Suprapubic skin (tissue), 4 donors: ENCODE measurements around the gene ANKRD34A. TPM values are rescaled to one million over a fixed set of nuclear protein-coding genes. Genes with fewer than 3 reads are reported as not detected.
A peak's percentile ranks its signal among the peaks of the same experiment; 100 is the strongest.

Experiments
- DNase-seq, 2 donors: peaks; one replicate each; pipeline ENCODE4 v3.0.0-alpha.2; 2019; ENCODE audit warnings: low spot score in 2 of 2
- H3K27ac ChIP-seq: fragments of 200-600 bp; sonication (generic); one replicate; pipeline ENCODE4 v1.5.1; 2019
- H3K27me3 ChIP-seq: fragments of 200-600 bp; sonication (generic); one replicate; pipeline ENCODE4 v1.5.1; 2019
- H3K36me3 ChIP-seq: fragments of 200-600 bp; sonication (generic); one replicate; pipeline ENCODE4 v1.5.1; 2019
- H3K4me1 ChIP-seq: fragments of 200-600 bp; sonication (generic); one replicate; pipeline ENCODE4 v1.5.1; 2019
- H3K4me3 ChIP-seq: fragments of 200-600 bp; sonication (generic); one replicate; pipeline ENCODE4 v1.5.1; 2019; ENCODE audit warnings: mild to moderate bottlenecking
- H3K9me3 ChIP-seq: fragments of 200-600 bp; sonication (generic); one replicate; pipeline ENCODE4 v1.5.1; 2019
- EP300 ChIP-seq: sonication (generic); formaldehyde crosslinking; IDR thresholded peaks from one replicate; pipeline ENCODE4 v1.6.1; 2017; ENCODE audit warnings: antibody characterized with exemption
- POLR2A ChIP-seq, 2 donors: fragments of 450-650 bp; IDR thresholded peaks; one replicate each; pipeline ENCODE4 v1.6.1; 2017; ENCODE audit warnings: antibody characterized with exemption in 2 of 2, mild to moderate bottlenecking in 2 of 2, moderate library complexity in 2 of 2
- POLR2AphosphoS5 ChIP-seq, 3 donors: sonication (generic); formaldehyde crosslinking; IDR thresholded peaks; one replicate each; pipeline ENCODE4 v1.6.1; 2017; ENCODE audit warnings: antibody characterized with exemption in 3 of 3
- WGBS: methylation state at CpG from one replicate; pipeline ENCODE4 v1.1.5; 2018; 5-methylcytosine and 5-hydroxymethylcytosine counted together
- total RNA-seq, 4 donors: library from RNA; depleted of rRNA; stranded (reverse); fragments of >200 nt; gene quantifications; one replicate each; pipeline ENCODE4 v1.1.0, GENCODE V29; 2016
- TF ChIP-seq, protein P1 (sequence below), 2 donors: fragments of 200-600 bp in 1 of 2; fragments of 450-650 bp in 1 of 2; sonication (generic) in 1 of 2; IDR thresholded peaks; one replicate each; pipeline ENCODE4 v1.5.1; 2016 to 2019; ENCODE audit warnings: antibody characterized with exemption in 2 of 2, mild to moderate bottlenecking in 1 of 2, moderate library complexity in 1 of 2

The ANKRD34A gene
- total RNA-seq, 4 donors from 2014 or later: 0.21 to 0.64 (median 0.45) TPM; not detected in 1

DNA sequence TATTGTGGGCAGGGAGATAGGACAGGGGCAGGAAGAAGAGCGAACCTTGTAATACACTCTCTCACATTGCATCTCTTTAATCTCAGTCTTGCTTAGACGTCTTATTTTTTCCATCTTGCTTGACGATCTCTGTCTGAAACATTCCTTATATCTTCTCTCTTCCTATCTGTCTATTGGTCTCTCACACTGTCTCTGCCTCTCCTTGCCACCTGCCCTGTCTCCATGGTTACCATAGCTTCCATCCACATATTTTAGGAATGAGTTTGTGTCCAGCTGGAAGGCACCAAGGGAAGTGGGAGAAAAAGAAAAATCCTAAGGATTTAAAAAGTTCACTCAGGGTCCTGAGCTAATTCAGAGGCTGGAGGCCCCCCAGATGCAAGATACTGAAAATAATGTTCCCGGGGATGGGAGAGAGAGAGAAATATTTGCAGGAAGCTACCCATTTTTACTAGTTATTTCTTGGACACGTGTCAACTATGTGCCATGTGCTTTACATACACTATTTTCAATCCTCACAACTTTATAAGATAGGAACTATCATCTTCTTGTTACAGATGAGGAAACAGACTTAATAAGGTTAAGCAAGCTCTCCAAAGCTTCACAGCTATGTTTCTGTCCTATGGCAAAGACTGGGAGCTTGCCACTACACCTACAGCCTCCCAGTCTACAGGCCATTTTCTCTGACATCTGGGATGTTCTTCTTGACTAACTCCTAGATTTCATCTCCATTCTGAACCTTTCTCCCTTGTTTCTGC, 933 bp downstream of the ANKRD34A start:
- Histone ChIP-seq H3K4me1 (peaks cover 62% of the 10 kb centered on the region), H3K4me3 (peak overlapping the region; percentile 74), H3K27ac (peak overlapping the region; percentile 88), H3K27me3 (no peaks in the 10 kb centered on the region), H3K9me3 (no peaks in the 10 kb centered on the region), H3K36me3 (no peaks in the 10 kb centered on the region)
- DNase-seq: no peak
- 22% methylated on average over 5 of the region's 5 CpGs for WGBS
- TF ChIP-seq POLR2AphosphoS5 (IDR thresholded peaks at IDR 0.05): no peak
- TF ChIP-seq, protein P1, sequence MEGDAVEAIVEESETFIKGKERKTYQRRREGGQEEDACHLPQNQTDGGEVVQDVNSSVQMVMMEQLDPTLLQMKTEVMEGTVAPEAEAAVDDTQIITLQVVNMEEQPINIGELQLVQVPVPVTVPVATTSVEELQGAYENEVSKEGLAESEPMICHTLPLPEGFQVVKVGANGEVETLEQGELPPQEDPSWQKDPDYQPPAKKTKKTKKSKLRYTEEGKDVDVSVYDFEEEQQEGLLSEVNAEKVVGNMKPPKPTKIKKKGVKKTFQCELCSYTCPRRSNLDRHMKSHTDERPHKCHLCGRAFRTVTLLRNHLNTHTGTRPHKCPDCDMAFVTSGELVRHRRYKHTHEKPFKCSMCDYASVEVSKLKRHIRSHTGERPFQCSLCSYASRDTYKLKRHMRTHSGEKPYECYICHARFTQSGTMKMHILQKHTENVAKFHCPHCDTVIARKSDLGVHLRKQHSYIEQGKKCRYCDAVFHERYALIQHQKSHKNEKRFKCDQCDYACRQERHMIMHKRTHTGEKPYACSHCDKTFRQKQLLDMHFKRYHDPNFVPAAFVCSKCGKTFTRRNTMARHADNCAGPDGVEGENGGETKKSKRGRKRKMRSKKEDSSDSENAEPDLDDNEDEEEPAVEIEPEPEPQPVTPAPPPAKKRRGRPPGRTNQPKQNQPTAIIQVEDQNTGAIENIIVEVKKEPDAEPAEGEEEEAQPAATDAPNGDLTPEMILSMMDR (IDR thresholded peaks at IDR 0.05): no peak
- TF ChIP-seq EP300: no peak
- TF ChIP-seq POLR2A (IDR thresholded peaks at IDR 0.05): no peak

DNA sequence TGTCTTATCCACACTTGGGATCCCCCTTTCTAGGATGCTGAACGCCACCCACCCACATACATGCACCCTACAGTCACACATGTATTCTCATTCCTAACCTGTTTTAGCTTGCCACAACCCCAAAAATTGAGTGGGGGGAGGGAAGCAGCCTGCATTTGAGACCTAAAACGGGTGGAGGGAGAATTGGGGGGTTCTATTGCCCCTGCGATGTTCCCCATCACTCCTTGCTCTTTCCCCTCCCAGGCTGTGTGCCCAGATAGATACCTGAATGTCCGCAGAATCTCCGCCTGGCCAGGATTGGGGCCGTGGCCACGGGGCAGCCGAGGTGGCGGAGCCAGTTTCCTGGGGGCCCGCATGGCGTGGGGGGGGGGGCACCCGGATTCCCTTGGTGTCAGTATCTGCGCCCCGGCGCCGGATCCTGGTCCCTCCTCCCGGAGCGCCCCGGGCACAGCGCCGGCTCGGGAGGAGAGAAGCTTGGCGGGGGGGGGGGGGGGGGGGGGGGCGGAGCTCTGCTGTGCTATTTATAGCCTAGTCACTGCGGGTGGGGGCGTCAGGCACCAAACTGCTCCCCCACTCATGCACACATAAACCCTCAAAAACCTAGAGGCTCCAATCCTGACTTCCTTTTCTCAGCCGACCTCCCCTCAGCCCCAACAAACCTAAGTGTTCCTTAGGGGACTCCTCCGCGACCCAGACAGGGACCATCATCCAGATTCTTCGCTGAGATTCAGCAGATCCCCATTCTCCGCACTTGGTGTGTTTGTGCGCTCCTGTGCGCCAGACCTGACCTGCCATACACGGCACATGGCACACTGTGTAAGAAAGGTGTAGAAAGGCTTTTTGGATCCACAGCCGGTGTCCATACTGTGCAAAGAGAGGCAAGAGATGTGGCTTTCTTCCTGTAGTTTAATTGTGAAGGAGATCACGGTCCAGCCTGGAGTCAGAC, 1.9 kb downstream of the ANKRD34A start:
- 3% methylated on average over 24 of the region's 36 CpGs for WGBS
- Histone ChIP-seq H3K27ac (no peak overlapping the region), H3K27me3 (no peaks in the 10 kb centered on the region), H3K4me1 (peaks cover 66% of the 10 kb centered on the region), H3K4me3 (peak overlapping the region; percentile 74), H3K36me3 (no peaks in the 10 kb centered on the region), H3K9me3 (no peaks in the 10 kb centered on the region)
- no peak for DNase-seq
- TF ChIP-seq, protein P1 (IDR thresholded peaks at IDR 0.05): no peak
- TF ChIP-seq POLR2AphosphoS5 (IDR thresholded peaks at IDR 0.05) (no peak), POLR2A (IDR thresholded peaks at IDR 0.05) (no peak), EP300 (no peak)

DNA sequence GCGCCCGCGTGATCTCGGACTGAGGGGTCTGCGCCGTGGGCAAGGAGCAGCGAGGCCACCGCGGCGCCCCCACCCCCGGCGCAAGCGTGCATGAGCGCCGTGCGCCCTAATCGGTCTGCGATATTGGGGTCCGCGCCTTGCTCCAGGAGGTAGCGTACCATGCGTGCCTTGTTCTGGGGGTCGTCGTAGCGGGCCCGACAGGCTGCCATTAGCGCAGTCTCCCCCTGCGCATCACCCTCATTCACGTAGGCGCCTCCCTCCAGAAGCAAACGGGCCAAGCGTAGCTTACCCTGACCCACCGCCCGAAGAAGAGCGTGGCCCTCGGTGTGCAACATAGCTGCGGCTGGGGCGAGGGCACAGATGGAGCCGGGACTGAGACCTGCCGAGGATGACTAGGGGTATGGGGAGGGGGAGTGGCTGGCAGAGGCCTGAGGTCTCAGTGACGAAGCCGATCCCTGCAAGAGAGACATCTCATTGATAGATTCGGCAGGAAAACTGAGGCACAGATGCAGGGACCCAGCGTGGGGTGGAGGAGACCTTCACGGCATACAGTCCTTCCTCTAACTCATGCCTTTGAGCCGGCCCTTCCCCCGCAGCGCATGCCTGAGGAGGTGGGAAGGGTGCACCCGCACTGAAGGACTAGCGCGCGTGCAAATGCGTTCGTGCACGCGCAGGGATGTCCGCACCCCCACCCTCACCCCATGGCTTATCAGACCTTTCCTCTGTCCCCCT, 2.8 kb downstream of the ANKRD34A start:
- TF ChIP-seq POLR2AphosphoS5 (IDR thresholded peaks at IDR 0.05): no peak
- TF ChIP-seq POLR2A (IDR thresholded peaks at IDR 0.05): no peak
- no peak for TF ChIP-seq EP300
- TF ChIP-seq, protein P1 (IDR thresholded peaks at IDR 0.05): no peak
- Histone ChIP-seq H3K36me3 (no peaks in the 10 kb centered on the region), H3K9me3 (no peaks in the 10 kb centered on the region), H3K27me3 (no peaks in the 10 kb centered on the region), H3K4me1 (peaks cover 71% of the 10 kb centered on the region), H3K27ac (no peak overlapping the region), H3K4me3 (peak overlapping the region; percentile 74)
- WGBS: under 1% methylated on average over 18 of the region's 57 CpGs
- peak in 1 of 2 donors; percentile 74 for DNase-seq

DNA sequence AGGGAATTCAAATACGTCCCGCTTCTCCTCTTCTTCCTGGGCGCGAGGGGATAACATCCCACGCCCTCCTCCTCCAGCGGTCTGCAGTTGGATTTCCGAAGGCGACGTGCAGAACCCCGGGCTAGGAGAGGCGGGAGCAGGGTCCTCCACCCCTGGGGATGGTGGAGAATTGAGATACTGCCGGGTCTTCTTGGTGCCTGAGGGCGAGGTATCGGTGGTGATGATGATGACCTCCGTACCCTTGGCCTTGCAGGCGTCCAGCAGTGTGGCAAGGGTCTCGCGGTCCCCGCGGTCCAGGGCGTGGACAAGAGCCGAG, 3.3 kb downstream of the ANKRD34A start:
- no peaks in the 10 kb centered on the region for H3K9me3 ChIP-seq
- H3K27me3 ChIP-seq: no peaks in the 10 kb centered on the region
- H3K4me1 ChIP-seq: peaks cover 77% of the 10 kb centered on the region
- H3K27ac ChIP-seq: peak overlapping the region; percentile 79
- 2% methylated on average over 10 of the region's 22 CpGs for WGBS
- peak overlapping the region; percentile 74 for H3K4me3 ChIP-seq
- no peak for DNase-seq
- TF ChIP-seq POLR2AphosphoS5 (IDR thresholded peaks at IDR 0.05): no peak
- TF ChIP-seq, protein P1 (IDR thresholded peaks at IDR 0.05): no peak
- no peak for TF ChIP-seq EP300
- H3K36me3 ChIP-seq: no peaks in the 10 kb centered on the region
